Measurements from ENCODE around the gene EPC1.
"Not testable (repeated sequence)": the region's sequence is repeated elsewhere in the genome, so short reads cannot be mapped to it uniquely, and the experiment has no call there.

The EPC1 gene

GRCh38 chr10:32346551-32347362 is at the start of gene EPC1:
Gene EPC1 (minus strand): TSS chr10:32347158. CDS start chr10:32346915, 243 bp downstream.
- peak within 1 kb of the TSS; percentile 69 to 98 (median 86) for H3K4me3 ChIP-seq
- peak within 1 kb of the TSS; percentile 100 for H3K27ac ChIP-seq

GRCh38 chr10:32393911-32394310 is 47.0 kb upstream of the EPC1 start:
- Histone ChIP-seq H3K27ac (no peak overlapping the region), H3K4me3 (no peak overlapping the region)

- not testable (repeated sequence) for H3K27ac ChIP-seq, H3K4me3 ChIP-seq
These were observed 45.3 kb upstream of the EPC1 start for GRCh38 chr10:32392284-32392683.

- Histone ChIP-seq H3K4me3 (no peak overlapping the region), H3K27ac (no peak overlapping the region)
These were observed 43.2 kb upstream of the EPC1 start for GRCh38 chr10:32390193-32390592.

GRCh38 chr10:32388258-32389027 is 41.5 kb upstream of the EPC1 start:
- Histone ChIP-seq H3K27ac (no peak overlapping the region), H3K4me3 (no peak overlapping the region)

- Histone ChIP-seq H3K27ac (no peak overlapping the region), H3K4me3 (no peak overlapping the region)
These were observed 39.8 kb upstream of the EPC1 start for GRCh38 chr10:32386623-32387260.

GRCh38 chr10:32384171-32384570 is 37.2 kb upstream of the EPC1 start:
- H3K4me3 ChIP-seq = no peak overlapping the region
- no peak overlapping the region for H3K27ac ChIP-seq

GRCh38 chr10:32381165-32381564 is 34.2 kb upstream of the EPC1 start:
- no peak overlapping the region for H3K27ac ChIP-seq
- H3K4me3 ChIP-seq = no peak overlapping the region

- Histone ChIP-seq H3K4me3 (no peak overlapping the region), H3K27ac (peak overlapping the region in 8 of 21 experiments; percentile 61 to 93 (median 86))
These were observed 33.1 kb upstream of the EPC1 start for GRCh38 chr10:32379950-32380551.

- H3K4me3 ChIP-seq = peak overlapping the region; percentile 48 to 77 (median 58)
- H3K27ac ChIP-seq = peak overlapping the region in 20 of 21 experiments; percentile 61 to 93 (median 83)
These were observed 32.5 kb upstream of the EPC1 start for GRCh38 chr10:32379318-32379949.

- Histone ChIP-seq H3K4me3 (peak overlapping the region; percentile 48 to 77 (median 58)), H3K27ac (peak overlapping the region; percentile 0 to 93 (median 83))
These were observed 31.7 kb upstream of the EPC1 start for GRCh38 chr10:32378363-32379317.

GRCh38 chr10:32377458-32378259 is 30.7 kb upstream of the EPC1 start:
- Histone ChIP-seq H3K4me3 (peak overlapping the region; percentile 48 to 77 (median 58)), H3K27ac (peak overlapping the region in 20 of 21 experiments; percentile 61 to 93 (median 83))

GRCh38 chr10:32376771-32377170 is 29.8 kb upstream of the EPC1 start:
- H3K4me3 ChIP-seq = peak overlapping the region; percentile 48 to 77 (median 58)
- H3K27ac ChIP-seq = peak overlapping the region in 10 of 21 experiments; percentile 78 to 93 (median 86)

GRCh38 chr10:32376097-32376496 is 29.1 kb upstream of the EPC1 start:
- Histone ChIP-seq H3K4me3 (peak overlapping the region in 3 of 7 experiments; percentile 58 to 77 (median 69)), H3K27ac (peak overlapping the region in 3 of 21 experiments; percentile 80 to 93 (median 84))

GRCh38 chr10:32375631-32376030 is 28.7 kb upstream of the EPC1 start:
- Histone ChIP-seq H3K4me3 (no peak overlapping the region), H3K27ac (no peak overlapping the region)

GRCh38 chr10:32374605-32375004 is 27.6 kb upstream of the EPC1 start:
- Histone ChIP-seq H3K4me3 (no peak overlapping the region), H3K27ac (no peak overlapping the region)

GRCh38 chr10:32373496-32373895 is 26.5 kb upstream of the EPC1 start:
- no peak overlapping the region for H3K27ac ChIP-seq

More at GRCh38 chr10:32373496-32373895, 26.5 kb upstream of the EPC1 start:
- H3K4me3 ChIP-seq = no peak overlapping the region
